ENCODE measurements around the gene PLPPR1.

GRCh38 chr9:101035098-101035497 lies 6.6 kb downstream of the PLPPR1 start:
- TF ChIP-seq CTCF (IDR thresholded peaks at IDR 0.05) (no peak), POLR2A (IDR thresholded peaks at IDR 0.05) (no peak), EP300 (IDR thresholded peaks at IDR 0.05) (no peak)
